Thyroid gland (tissue), 4 donors: ENCODE results near the gene PCP2.

Experiments
- CTCF ChIP-seq, 6 experiments: fragments of 200-600 bp in 3 of 6; fragments of 450-650 bp in 3 of 6; sonication (generic) in 3 of 6; IDR thresholded peaks; one replicate each; pipeline ENCODE4 v1.5.1; 2016 to 2019; ENCODE audit warnings: antibody characterized with exemption in 6 of 6, mild to moderate bottlenecking in 2 of 6, inconsistent platforms in 1 of 6, moderate library complexity in 1 of 6
- POLR2A ChIP-seq, 2 donors: fragments of 450-650 bp; IDR thresholded peaks; one replicate each; pipeline ENCODE4 v1.6.1; 2017; ENCODE audit warnings: antibody characterized with exemption in 2 of 2, mild to moderate bottlenecking in 2 of 2, moderate library complexity in 1 of 2

GRCh38 chr19:7670150-7670783 is 36.7 kb upstream of the PCP2 start:
- TF ChIP-seq CTCF (IDR thresholded peaks at IDR 0.05) (no peak), POLR2A (IDR thresholded peaks at IDR 0.05) (no peak)
